Naive thymus-derived CD4-positive, alpha-beta T cell (primary cell): ENCODE results near the gene ABCC5. TPM values are rescaled to one million over a fixed set of nuclear protein-coding genes. Genes with fewer than 3 reads are reported as not detected.

Experiments
- ATAC-seq: fragments of 150-1000 bp; cut with Tn5 transposase; 2 replicates; pipeline ENCODE4 v1.10.0; 2021; ENCODE audit warnings: mild to moderate bottlenecking, moderate library complexity
- CTCF ChIA-PET: fragments of 350-600 bp; sonication (Branson Sonifier 250); formaldehyde crosslinking; loops from one replicate; lab custom pipeline; 2021; ENCODE audit warnings: antibody characterized with exemption; lab: Charles Lee
- POLR2A ChIA-PET: fragments of 350-600 bp; sonication (Branson Sonifier 250); formaldehyde crosslinking; loops from one replicate; lab custom pipeline; 2021; ENCODE audit warnings: antibody characterized with exemption, inconsistent platforms; lab: Charles Lee
- DNase-seq, 9 donors: peaks; one replicate each; pipeline versions ENCODE4 v3.0.0 to v3.0.0-alpha.2; 2020 to 2022; ENCODE audit warnings: mixed read lengths in 1 of 9
- H3K27ac ChIP-seq: one replicate; pipeline ENCODE4 v1.7.0; 2013; ENCODE audit warnings: mild to moderate bottlenecking, low read depth, low read length, moderate library complexity
- H3K27me3 ChIP-seq, 2 donors: one replicate each; pipeline ENCODE4 v1.7.0; 2013; ENCODE audit warnings: low read length in 2 of 2, mild to moderate bottlenecking in 2 of 2, moderate library complexity in 2 of 2; ENCODE audit not compliant: control insufficient read depth in 2 of 2, insufficient read depth in 2 of 2
- H3K36me3 ChIP-seq, 3 experiments: 1 replicate in 2 of 3; 2 replicates in 1 of 3; pipeline ENCODE4 v1.7.0; 2013; ENCODE audit warnings: low read length in 3 of 3, mild to moderate bottlenecking in 3 of 3, moderate library complexity in 1 of 3; ENCODE audit not compliant: insufficient read depth in 3 of 3, control insufficient read depth in 2 of 3
- H3K4me1 ChIP-seq, 2 donors: one replicate each; pipeline ENCODE4 v1.7.0; 2013; ENCODE audit warnings: low read length in 2 of 2, mild to moderate bottlenecking in 2 of 2, moderate library complexity in 1 of 2; ENCODE audit not compliant: control insufficient read depth in 2 of 2, insufficient read depth in 2 of 2
- H3K4me3 ChIP-seq: 2 replicates; pipeline ENCODE4 v1.7.0; 2013; ENCODE audit warnings: mild to moderate bottlenecking, low read length
- H3K9me3 ChIP-seq, 3 experiments: 1 replicate in 2 of 3; 2 replicates in 1 of 3; pipeline ENCODE4 v1.7.0; 2013; ENCODE audit warnings: low read length in 3 of 3; ENCODE audit not compliant: control insufficient read depth in 2 of 3
- H3K27ac Mint-ChIP-seq, 9 donors: one replicate each; pipeline ENCODE4 v1.8.0; 2020 to 2022; ENCODE audit warnings: mixed read lengths in 9 of 9, mild to moderate bottlenecking in 8 of 9, moderate library complexity in 5 of 9, inconsistent platforms in 2 of 9
- H3K27me3 Mint-ChIP-seq, 5 donors: one replicate each; pipeline ENCODE4 v1.8.0; 2021 to 2022; ENCODE audit warnings: mixed read lengths in 5 of 5, mild to moderate bottlenecking in 1 of 5
- H3K36me3 Mint-ChIP-seq, 5 donors: one replicate each; pipeline ENCODE4 v1.8.0; 2020 to 2022; ENCODE audit warnings: mixed read lengths in 5 of 5, mild to moderate bottlenecking in 3 of 5, inconsistent platforms in 1 of 5
- H3K4me1 Mint-ChIP-seq, 7 donors: one replicate each; pipeline ENCODE4 v1.8.0; 2020 to 2022; ENCODE audit warnings: mixed read lengths in 7 of 7, mild to moderate bottlenecking in 3 of 7, inconsistent platforms in 1 of 7
- H3K4me3 Mint-ChIP-seq, 10 donors: one replicate each; pipeline ENCODE4 v1.8.0; 2020 to 2022; ENCODE audit warnings: mild to moderate bottlenecking in 10 of 10, mixed read lengths in 10 of 10, moderate library complexity in 6 of 10, inconsistent platforms in 2 of 10
- H3K9me3 Mint-ChIP-seq, 11 donors: one replicate each; pipeline ENCODE4 v1.8.0; 2020 to 2022; ENCODE audit warnings: mixed read lengths in 11 of 11, mild to moderate bottlenecking in 4 of 11, inconsistent platforms in 1 of 11, moderate library complexity in 1 of 11
- intact Hi-C, 2 donors: fragments of 100-400 bp; cut with micrococcal nuclease; formaldehyde crosslinking; loops; one replicate each; pipeline ENCODE4 v1.15.1; 2023
- polyA plus RNA-seq, 2 donors: library from polyadenylated mRNA; unstranded; fragments of 300-500 nt; fragmentation: Illumina TruSeq; gene quantifications; one replicate each; pipeline ENCODE4 v1.2.3, GENCODE V29; 2021
- total RNA-seq, 6 experiments: library from RNA in 5 of 6; stranded (reverse) in 5 of 6; gene quantifications; 1 replicate in 5 of 6; 2 replicates in 1 of 6; pipeline ENCODE4 v1.2.3 and lab custom pipeline; 2021 to 2026

ABCC5 gene
- total and polyA plus RNA-seq, 7 experiments from 2014 or later: 8.6 to 50.4 (median 24.7) TPM

DNA sequence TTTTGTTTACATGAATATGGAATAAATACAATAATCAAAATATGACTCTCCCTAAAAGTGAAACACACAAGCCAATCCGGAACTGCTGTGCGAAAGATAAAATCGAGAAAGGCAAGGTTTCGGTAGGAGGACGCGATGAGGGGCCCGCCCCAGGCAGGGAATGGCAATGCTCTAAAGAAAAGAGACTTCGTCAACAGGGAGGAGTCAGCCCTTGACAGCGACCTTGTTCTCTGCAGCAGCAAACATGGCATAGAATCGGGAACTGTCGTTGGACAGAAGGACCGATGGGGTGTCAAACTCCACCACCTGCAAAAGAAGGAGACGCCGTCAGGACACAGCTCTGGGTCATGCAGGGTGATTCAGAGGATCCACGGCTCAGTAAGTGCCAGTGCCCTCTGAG, 96.6 kb downstream of the ABCC5 start:
- ATAC-seq (no peak), DNase-seq (no peak)
- H3K27ac Mint-ChIP-seq: no peak overlapping the region
- no peak overlapping the region for H3K4me3 ChIP-seq
- H3K4me1 ChIP-seq: no peaks in the 10 kb centered on the region
- intact Hi-C loops: no loop called here
- peaks cover 0 to 24% (median 3%) of the 10 kb centered on the region in 3 experiments for H3K36me3 ChIP-seq
- ChIA-PET CTCF (no interaction called here), POLR2A (no interaction called here)
- no peaks in the 10 kb centered on the region for H3K27me3 ChIP-seq
- H3K9me3 Mint-ChIP-seq: no peaks in the 10 kb centered on the region
- peaks cover 0 to 44% (median 8%) of the 10 kb centered on the region in 5 donors for H3K36me3 Mint-ChIP-seq
- H3K9me3 ChIP-seq: no peaks in the 10 kb centered on the region
- H3K4me3 Mint-ChIP-seq: no peak overlapping the region
- no peak overlapping the region for H3K27ac ChIP-seq
- H3K4me1 Mint-ChIP-seq: no peaks in the 10 kb centered on the region
- H3K27me3 Mint-ChIP-seq: no peaks in the 10 kb centered on the region

DNA sequence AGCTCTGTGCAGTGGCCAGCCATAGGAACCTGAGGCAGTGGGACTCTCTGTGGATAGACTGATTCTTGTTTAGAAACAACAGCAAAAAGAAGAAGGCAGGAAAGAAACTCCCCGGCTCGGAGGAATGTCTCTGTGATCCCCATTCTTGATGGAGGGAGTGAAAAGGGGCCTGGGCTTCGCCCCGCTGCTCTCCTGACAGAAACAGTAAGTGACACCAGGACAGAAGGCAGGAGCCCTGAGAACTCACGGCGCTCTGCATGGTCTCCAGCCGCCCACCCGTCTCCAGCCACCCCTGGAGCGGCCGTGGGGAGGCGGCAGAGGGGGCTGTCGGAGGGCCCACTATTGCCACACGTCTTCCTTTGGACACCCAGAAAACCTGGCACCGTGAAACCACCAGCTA, 97.3 kb downstream of the ABCC5 start:
- Histone ChIP-seq H3K4me1 (no peaks in the 10 kb centered on the region), H3K27ac (no peak overlapping the region), H3K4me3 (no peak overlapping the region), H3K27me3 (no peaks in the 10 kb centered on the region), H3K9me3 (no peaks in the 10 kb centered on the region), H3K36me3 (peaks cover 0 to 24% (median 3%) of the 10 kb centered on the region in 3 experiments)
- Mint-ChIP-seq H3K36me3 (peaks cover 0 to 44% (median 8%) of the 10 kb centered on the region in 5 donors), H3K27me3 (no peaks in the 10 kb centered on the region), H3K9me3 (no peaks in the 10 kb centered on the region), H3K4me3 (no peak overlapping the region), H3K27ac (no peak overlapping the region), H3K4me1 (no peaks in the 10 kb centered on the region)
- intact Hi-C loops: no loop called here
- ChIA-PET CTCF (no interaction called here), POLR2A (no interaction called here)
- DNase-seq (no peak), ATAC-seq (no peak)

DNA sequence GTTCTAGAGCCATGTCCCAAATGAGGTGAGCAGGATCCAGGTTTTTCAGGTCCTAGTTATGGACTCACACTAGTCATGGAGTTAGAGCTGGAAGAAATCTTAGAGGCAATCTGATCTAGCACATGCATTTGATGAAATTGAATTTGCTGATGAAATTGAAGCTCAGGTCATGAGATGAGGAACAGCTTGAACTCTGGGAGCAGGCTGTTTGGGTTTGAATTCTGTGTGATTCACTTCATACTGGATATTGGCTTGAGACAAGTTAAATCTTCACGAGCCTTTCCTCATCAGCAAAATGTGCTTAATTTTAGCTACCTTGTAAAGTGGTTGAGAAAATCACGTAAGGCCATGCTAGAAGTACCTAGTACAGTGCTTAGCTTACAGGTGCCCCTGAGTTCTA, 99.5 kb downstream of the ABCC5 start:
- Histone ChIP-seq H3K27ac (no peak overlapping the region), H3K4me3 (no peak overlapping the region), H3K4me1 (no peaks in the 10 kb centered on the region), H3K36me3 (peaks cover 0 to 11% (median 0%) of the 10 kb centered on the region in 3 experiments), H3K9me3 (no peaks in the 10 kb centered on the region), H3K27me3 (no peaks in the 10 kb centered on the region)
- POLR2A ChIA-PET: no interaction called here
- ATAC-seq (no peak), DNase-seq (no peak)
- CTCF ChIA-PET: interaction anchor here (0.6 kb wide), 1 partner anchor 42 kb away, joined by 3 read pairs; no protein-coding TSS in a partner anchor
- no peaks in the 10 kb centered on the region for H3K9me3 Mint-ChIP-seq
- no peaks in the 10 kb centered on the region for H3K27me3 Mint-ChIP-seq
- peaks cover 0 to 25% (median 0%) of the 10 kb centered on the region in 5 donors for H3K36me3 Mint-ChIP-seq
- H3K4me1 Mint-ChIP-seq: no peaks in the 10 kb centered on the region
- intact Hi-C loops: no loop called here
- H3K4me3 Mint-ChIP-seq: no peak overlapping the region
- H3K27ac Mint-ChIP-seq: no peak overlapping the region

DNA sequence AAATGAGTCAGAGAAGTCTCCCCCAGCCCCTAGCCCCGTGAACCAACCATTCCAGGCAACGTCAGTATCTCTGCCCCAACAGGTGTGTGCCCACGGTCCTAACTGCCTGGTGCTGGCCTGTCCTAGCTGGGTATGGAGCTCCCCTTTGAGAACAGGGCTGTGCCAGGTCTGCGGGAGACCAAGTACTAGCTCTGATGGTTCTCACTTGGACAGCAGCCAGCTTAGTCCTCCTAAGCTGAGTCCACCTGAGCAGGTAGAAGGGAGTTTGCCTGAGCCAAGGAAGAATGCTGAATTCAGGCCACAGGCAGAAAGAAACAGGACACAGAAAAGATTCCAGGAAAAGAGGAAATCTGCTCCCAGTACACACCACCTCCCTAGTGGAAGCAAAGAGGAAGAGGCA, 99.9 kb downstream of the ABCC5 start:
- POLR2A ChIA-PET: no interaction called here
- CTCF ChIA-PET: no interaction called here

DNA sequence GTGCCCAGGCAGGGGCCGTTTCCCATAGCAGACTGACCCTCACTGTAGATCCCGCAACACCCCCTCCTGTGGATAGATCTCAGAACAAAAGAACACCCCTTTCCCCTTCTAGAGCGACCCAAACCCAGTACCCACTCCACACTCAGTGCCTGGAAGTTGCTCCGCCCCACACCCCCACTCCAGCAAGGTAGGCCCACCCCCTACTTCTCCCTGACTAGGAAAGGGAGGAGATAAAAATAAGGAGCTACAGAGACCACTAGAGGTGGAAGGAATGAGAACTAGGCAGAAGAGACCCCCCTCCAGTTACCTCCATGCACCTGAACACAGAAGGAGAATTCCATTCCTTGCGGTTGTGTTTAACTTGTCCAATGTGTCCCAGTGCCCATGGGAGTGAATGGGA, 102.8 kb downstream of the ABCC5 start:
- H3K27ac ChIP-seq: no peak overlapping the region
- H3K36me3 Mint-ChIP-seq: peaks cover 0 to 4% (median 0%) of the 10 kb centered on the region in 5 donors
- no peaks in the 10 kb centered on the region for H3K27me3 ChIP-seq
- H3K36me3 ChIP-seq: peaks cover 0 to 4% (median 0%) of the 10 kb centered on the region in 3 experiments
- no peaks in the 10 kb centered on the region for H3K4me1 ChIP-seq
- H3K9me3 Mint-ChIP-seq: no peaks in the 10 kb centered on the region
- DNase-seq (no peak), ATAC-seq (no peak)
- H3K9me3 ChIP-seq: no peaks in the 10 kb centered on the region
- no peak overlapping the region for H3K27ac Mint-ChIP-seq
- intact Hi-C loops: no loop called here
- no peaks in the 10 kb centered on the region for H3K4me1 Mint-ChIP-seq
- H3K4me3 Mint-ChIP-seq: no peak overlapping the region
- H3K4me3 ChIP-seq: no peak overlapping the region
- ChIA-PET POLR2A (no interaction called here), CTCF (no interaction called here)
- H3K27me3 Mint-ChIP-seq: peaks cover 0 to 2% (median 0%) of the 10 kb centered on the region in 5 donors

More for the DNA sequence above, 99.9 kb downstream of the ABCC5 start:
- Mint-ChIP-seq H3K36me3 (peaks cover 0 to 21% (median 0%) of the 10 kb centered on the region in 5 donors), H3K9me3 (no peaks in the 10 kb centered on the region), H3K4me3 (no peak overlapping the region), H3K27ac (no peak overlapping the region), H3K27me3 (no peaks in the 10 kb centered on the region), H3K4me1 (no peaks in the 10 kb centered on the region)
- Histone ChIP-seq H3K36me3 (peaks cover 0 to 11% (median 0%) of the 10 kb centered on the region in 3 experiments), H3K4me3 (no peak overlapping the region), H3K27ac (no peak overlapping the region), H3K9me3 (no peaks in the 10 kb centered on the region), H3K27me3 (no peaks in the 10 kb centered on the region), H3K4me1 (no peaks in the 10 kb centered on the region)
- no peak for DNase-seq
- intact Hi-C loops: no loop called here
- ATAC-seq: no peak

DNA sequence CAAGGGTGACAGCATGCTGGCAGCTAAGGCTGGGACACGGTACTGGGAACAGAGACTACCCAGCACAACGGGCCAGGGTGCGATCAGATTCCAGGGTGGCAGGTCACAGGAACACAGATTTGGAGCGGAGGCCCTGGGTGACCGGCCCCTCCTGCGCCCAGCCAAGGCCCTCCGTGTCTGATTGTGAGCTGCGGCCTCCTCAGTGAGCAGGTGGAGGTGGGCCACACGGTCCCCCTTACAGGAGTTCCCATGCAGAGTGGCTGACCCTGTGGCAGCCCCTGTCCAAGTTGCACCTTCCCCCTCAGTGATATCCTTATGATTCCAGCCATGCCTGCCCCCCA, 104.1 kb downstream of the ABCC5 start:
- intact Hi-C loops: no loop called here
- no peak overlapping the region for H3K27ac ChIP-seq
- Mint-ChIP-seq H3K4me1 (no peaks in the 10 kb centered on the region), H3K27ac (no peak overlapping the region), H3K27me3 (peaks cover 0 to 2% (median 0%) of the 10 kb centered on the region in 5 donors), H3K9me3 (no peaks in the 10 kb centered on the region), H3K36me3 (no peaks in the 10 kb centered on the region), H3K4me3 (no peak overlapping the region)
- ATAC-seq (no peak), DNase-seq (no peak)
- H3K4me1 ChIP-seq: no peaks in the 10 kb centered on the region
- no peaks in the 10 kb centered on the region for H3K9me3 ChIP-seq
- H3K27me3 ChIP-seq: no peaks in the 10 kb centered on the region
- CTCF ChIA-PET: no interaction called here
- POLR2A ChIA-PET: no interaction called here
- H3K36me3 ChIP-seq: no peaks in the 10 kb centered on the region
- no peak overlapping the region for H3K4me3 ChIP-seq

DNA sequence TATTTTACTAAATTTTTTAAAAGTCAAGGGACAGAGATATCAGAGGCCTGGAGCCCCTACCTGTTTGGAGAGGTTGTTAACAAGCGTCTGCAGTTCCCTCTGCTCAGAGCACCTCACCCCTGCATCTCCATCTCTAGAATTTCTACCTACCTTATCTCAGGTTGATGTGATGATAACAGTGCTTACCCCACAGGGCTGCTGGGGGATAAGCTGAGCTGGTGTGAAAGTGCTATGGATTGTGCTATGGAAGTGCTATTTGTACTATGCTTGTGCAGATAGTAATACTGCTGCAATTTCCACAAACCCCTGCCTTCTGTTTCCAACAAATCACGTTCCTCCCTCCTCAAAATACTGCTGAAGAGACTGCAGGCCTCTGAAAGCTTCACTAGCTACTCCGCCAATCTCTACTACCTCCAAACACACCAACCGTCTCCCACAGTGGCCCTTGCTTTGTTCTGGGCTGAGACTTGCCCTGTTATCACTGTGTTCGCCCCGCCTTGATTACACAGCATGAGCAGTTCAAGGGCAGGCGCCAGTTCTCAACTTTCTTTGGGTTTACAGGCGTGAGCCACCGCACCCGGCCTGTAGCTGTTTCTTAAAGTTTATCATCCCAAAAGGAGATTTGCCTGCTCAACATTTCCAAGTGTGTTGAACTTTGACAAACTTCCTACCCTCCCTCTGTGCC, 104.6 kb downstream of the ABCC5 start:
- ATAC-seq (no peak), DNase-seq (no peak)
- Histone ChIP-seq H3K4me3 (no peak overlapping the region), H3K27me3 (no peaks in the 10 kb centered on the region), H3K36me3 (no peaks in the 10 kb centered on the region), H3K9me3 (no peaks in the 10 kb centered on the region), H3K4me1 (no peaks in the 10 kb centered on the region), H3K27ac (no peak overlapping the region)
- ChIA-PET POLR2A (interaction anchor here (0.6 kb wide), 1 partner anchor 524 kb away, joined by 3 read pairs; no protein-coding TSS in a partner anchor), CTCF (no interaction called here)
- intact Hi-C loops: no loop called here
- Mint-ChIP-seq H3K27ac (peak overlapping the region in 1 of 9 donors; percentile 68), H3K4me3 (no peak overlapping the region), H3K9me3 (no peaks in the 10 kb centered on the region), H3K36me3 (no peaks in the 10 kb centered on the region), H3K27me3 (peaks cover 0 to 2% (median 0%) of the 10 kb centered on the region in 5 donors), H3K4me1 (no peaks in the 10 kb centered on the region)
